NCI-H2227 (cell line): ENCODE results near the gene EMC6.
"Not testable (repeated sequence)": the region's sequence is repeated elsewhere in the genome, so short reads cannot be mapped to it uniquely, and the experiment has no call there.

Source experiments
- DNase-seq: peaks from one replicate; lab custom pipeline; 2025; ENCODE audit not compliant: unreplicated experiment; lab: John Stamatoyannopoulos, UW

EMC6 gene

GRCh38 chr17:3704931-3705717, 36.5 kb downstream of the EMC6 start:
- DNase-seq: no peak

DNA sequence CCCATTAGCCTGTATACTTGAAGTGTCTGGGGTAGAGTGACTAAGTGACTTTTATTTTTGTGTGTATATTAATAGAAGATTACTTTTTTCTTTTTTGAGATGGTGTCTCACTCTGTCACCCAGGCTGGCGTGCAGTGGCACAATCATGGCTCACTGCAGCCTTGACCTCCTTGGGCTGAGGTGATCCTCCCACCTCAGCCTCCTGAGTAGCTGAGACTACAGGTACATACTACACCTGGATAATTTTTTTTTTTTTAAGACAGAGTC, 37.0 kb downstream of the EMC6 start:
- not testable (repeated sequence) for DNase-seq

DNA sequence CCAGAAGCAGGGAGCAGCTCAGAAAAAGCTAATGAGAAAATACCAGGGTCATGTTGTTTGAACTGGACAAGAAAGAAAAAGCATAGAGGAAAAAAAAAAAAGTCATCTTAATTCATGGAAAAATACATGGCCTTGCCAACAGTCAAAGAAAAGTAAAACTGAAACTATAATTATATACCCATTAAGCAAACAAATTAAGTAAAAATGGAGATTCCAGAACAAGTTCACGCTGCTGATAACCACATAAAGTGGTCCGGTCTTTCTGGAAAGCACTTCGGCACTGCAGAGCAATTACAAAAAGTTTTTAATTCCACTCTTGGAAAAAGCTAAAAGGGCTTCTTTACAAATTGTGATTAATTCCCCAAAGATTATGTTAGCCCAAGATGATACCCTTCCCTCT, 39.8 kb downstream of the EMC6 start:
- DNase-seq: no peak

GRCh38 chr17:3710951-3711383, 42.4 kb downstream of the EMC6 start:
- no peak for DNase-seq

GRCh38 chr17:3712811-3713463, 44.3 kb downstream of the EMC6 start:
- DNase-seq: no peak

- no peak for DNase-seq
Observed at GRCh38 chr17:3715296-3715695, 46.7 kb downstream of the EMC6 start.

DNA sequence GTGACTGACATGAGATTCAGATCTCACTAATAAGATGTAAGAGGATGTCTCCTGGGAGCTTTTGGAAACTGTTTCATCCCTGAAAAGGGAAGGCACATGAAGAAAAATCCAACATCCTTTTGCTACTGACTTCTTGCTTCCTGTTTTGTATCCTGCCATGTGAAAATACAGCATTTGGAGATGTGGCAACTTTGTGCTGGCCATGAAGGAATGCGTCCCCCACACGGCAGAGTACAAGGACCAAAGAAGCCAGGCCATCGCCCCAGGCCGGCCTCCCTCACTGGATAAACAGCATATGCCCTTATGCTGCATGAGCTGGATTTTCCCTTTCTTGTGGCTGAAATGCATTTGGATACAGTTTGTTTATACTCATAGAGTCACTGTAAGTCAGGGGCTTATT, 49.6 kb downstream of the EMC6 start:
- no peak for DNase-seq

GRCh38 chr17:3719265-3719664, 50.7 kb downstream of the EMC6 start:
- no peak for DNase-seq
